GM12801 (cell line): Measurements from ENCODE around the gene PRKN.

Source experiments
- CTCF ChIP-seq: IDR thresholded peaks from one replicate; pipeline ENCODE4 v1.5.1; 2011; ENCODE audit warnings: control low read depth; ENCODE audit not compliant: insufficient read length; ENCODE audit errors: extremely low read depth

PRKN gene

GRCh38 chr6:162751211-162751859 is 23.8 kb upstream of the PRKN start:
- TF ChIP-seq CTCF: no peak

- TF ChIP-seq CTCF: no peak
Observed at GRCh38 chr6:162750776-162751175, 23.2 kb upstream of the PRKN start.

- TF ChIP-seq CTCF: no peak
Observed at GRCh38 chr6:162736961-162737360, 9.4 kb upstream of the PRKN start.

GRCh38 chr6:162733489-162733888 is 5.9 kb upstream of the PRKN start:
- no peak for TF ChIP-seq CTCF

- no peak for TF ChIP-seq CTCF
Observed at GRCh38 chr6:162730502-162730901, 2.9 kb upstream of the PRKN start.

- TF ChIP-seq CTCF: no peak
Observed at GRCh38 chr6:162728706-162729105, 1.1 kb upstream of the PRKN start.

- no peak for TF ChIP-seq CTCF
Observed at GRCh38 chr6:162728197-162728596, 631 bp upstream of the PRKN start.
